Islet of Langerhans (tissue), 1 donor: Measurements from ENCODE around the gene TUBB8.
"Not testable (repeated sequence)": the region's sequence is repeated elsewhere in the genome, so short reads cannot be mapped to it uniquely, and the experiment has no call there.

Experiments used
- FAIRE-seq: peaks from one replicate; lab custom pipeline; 2011; peaks lifted over from hg19 to GRCh38; lab: Jason Lieb, UNC

Gene TUBB8

DNA sequence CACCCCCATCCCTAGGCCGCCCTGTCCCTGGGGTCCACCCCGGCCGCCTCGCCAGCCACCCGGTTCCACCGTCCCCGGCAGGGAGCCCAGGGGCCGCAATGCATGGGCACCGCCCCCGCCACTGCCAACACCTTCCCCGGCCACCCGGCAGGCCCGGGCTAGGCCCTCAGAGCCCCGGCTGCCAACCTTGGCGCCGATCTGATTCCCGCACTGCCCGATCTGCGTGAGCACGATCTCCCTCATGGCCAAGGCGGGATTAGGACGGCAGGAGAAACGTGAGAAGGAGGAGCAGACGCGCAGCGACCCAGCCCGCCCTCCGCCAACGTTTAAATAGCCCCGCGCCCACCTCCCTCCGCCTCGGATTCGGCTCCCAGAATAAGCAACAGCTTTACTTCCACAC lies at the start of gene TUBB8:
TSS of gene TUBB8 (minus strand) at position 301 of the 400 bp plus-strand sequence. CDS start at position 243, 58 bp downstream.
- FAIRE-seq, result no peak

DNA sequence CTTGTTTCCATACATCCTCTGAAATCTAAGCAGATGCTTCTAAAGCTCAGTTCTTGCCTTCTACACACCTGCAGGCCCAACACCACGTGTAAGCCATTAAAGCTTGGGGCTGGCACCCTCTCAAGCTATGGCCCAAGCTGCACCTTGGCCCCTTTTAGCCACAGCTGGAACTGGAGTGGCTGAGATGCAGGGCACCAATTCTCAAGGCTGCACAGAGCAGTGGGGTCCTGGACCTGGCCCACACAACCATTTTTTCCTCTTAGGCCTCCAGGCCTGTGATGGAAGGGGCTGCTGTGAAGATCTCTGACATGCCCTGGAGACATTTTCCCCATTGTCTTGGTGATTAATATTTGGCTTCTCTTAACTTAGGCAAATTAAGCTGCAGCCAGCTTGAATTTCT lies 47.4 kb upstream of the TUBB8 start:
- FAIRE-seq, result no peak

- no peak for FAIRE-seq
Measured at GRCh38 chr10:95356-96115, 46.4 kb upstream of the TUBB8 start.

DNA sequence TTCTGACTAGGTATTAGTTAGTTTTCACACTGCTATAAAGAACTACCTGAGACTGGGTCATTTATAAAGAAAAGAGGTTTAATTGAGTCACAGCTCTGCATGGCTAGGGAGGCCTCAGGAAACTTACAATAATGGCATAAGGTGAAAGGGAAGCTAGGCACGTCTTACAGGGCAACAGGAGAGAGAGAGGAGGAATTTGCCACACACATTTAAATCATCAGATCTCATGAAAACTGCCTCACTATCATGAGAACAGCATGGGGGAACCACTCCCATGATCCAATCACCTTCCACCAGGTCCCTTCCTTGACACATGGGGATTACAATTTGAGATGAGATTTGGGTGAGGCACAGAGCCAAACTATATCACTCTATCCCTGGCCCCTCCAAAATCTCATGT lies 45.5 kb upstream of the TUBB8 start:
- FAIRE-seq, result no peak

GRCh38 chr10:92846-93245 lies 43.8 kb upstream of the TUBB8 start:
- FAIRE-seq, result no peak

- FAIRE-seq, result no peak
Measured at GRCh38 chr10:92153-92552, 43.1 kb upstream of the TUBB8 start.

- FAIRE-seq, result no peak
Measured at GRCh38 chr10:91313-91712, 42.2 kb upstream of the TUBB8 start.

- FAIRE-seq, result no peak
Measured at GRCh38 chr10:90161-90560, 41.1 kb upstream of the TUBB8 start.

- FAIRE-seq, result no peak
Measured at GRCh38 chr10:89248-89647, 40.2 kb upstream of the TUBB8 start.

- FAIRE-seq, result no peak
Measured at GRCh38 chr10:88253-88652, 39.2 kb upstream of the TUBB8 start.

DNA sequence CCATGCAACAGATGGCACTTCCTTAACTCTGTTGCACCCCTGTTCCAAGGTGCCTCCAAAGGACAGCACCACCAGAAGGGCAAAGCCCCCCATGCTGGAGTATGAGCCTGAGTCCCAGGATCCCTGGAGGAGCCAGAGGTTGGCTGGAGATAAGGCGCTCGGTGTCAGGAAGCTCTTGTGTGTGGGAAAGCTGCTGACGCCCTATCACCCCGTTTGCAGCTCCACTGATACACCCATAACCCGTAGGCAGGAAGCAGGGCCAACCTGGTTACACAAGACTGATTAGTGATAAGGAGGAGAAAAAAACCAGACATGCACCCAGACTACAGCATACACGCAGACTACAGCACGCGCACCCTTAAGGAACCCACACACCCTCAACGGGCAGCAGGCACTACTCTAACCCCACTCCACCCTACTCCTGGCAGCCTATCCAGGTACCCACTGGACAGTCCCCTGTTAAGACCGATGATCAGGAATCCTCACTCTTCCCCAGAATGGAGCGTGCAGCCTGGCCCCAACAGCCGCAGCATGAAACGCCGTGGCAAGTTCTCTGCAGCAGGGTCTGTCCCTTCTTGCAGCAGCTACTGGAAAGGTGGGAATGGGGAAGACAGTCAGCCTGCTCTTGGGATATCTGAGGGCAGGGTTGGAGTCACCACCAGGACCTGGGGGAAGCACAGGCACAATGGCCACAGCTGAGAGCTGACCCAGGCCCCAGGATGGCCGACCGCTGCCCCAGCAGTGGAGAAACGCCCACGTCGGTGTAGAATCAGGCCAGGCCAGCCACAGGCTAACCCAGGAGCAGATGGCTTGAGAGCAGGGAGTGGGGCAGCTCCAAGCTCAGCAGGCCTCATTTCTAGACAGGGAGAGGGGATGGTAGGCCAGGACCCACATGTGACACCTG lies 38.3 kb upstream of the TUBB8 start:
- FAIRE-seq, result no peak

DNA sequence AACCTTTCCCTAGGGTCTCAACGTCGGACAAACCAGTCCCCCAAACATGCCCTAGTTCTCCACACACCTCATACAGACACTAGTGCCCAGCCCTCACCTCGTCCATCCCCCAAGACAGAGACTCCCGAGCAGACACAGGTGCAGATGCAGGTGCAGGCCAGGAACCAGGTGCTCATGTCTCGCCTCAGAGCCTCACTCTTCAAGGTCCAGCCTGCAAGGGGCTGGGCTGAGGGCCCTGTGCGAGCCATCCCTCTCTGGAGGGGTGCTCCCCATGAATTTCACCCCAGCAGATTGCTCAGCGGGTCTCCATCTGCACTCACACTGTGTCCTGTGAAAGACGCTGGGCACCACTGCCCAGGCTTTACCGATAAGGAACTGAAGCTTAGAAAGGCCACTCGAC lies 36.9 kb upstream of the TUBB8 start:
- no peak for FAIRE-seq

- no peak for FAIRE-seq
Measured at GRCh38 chr10:85044-85443, 35.9 kb upstream of the TUBB8 start.

GRCh38 chr10:83930-84530 lies 34.9 kb upstream of the TUBB8 start:
- FAIRE-seq, result no peak

GRCh38 chr10:80477-81105 lies 31.5 kb upstream of the TUBB8 start:
- FAIRE-seq, result no peak

DNA sequence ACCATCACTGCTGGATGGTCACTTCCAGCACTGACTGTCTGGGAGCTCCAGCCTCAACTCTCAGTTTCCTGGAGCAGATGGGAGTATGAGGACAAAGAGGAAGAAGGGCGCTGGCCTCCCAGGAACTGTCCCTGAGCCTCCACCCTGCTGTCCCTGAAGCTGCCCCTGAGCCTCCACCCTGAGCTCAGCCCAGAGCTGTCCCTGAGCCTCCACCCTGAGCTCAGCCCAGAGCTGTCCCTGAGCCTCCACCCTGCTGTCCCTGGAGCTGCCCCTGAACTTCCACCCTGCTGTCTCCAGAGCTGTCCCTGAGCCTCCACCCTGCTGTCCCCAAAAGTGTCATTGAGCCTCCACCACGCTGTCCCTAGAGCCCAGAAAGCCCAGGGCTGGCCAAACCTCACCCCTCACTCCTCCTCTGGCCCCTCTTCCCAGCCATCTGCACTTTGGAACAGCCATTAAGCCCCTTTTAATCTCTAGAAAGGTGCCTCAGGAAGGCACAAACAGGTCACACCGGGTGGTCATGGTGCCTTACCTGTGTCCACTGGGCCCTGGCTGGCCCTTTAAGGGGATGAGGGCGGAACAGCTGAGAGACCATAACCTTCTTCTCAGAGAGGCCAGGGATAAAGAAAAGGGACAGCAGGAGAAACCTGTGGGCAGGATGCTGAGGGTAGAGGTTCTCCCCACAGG lies 30.6 kb upstream of the TUBB8 start:
- no peak for FAIRE-seq

GRCh38 chr10:78556-78955 lies 29.5 kb upstream of the TUBB8 start:
- FAIRE-seq, result no peak

- FAIRE-seq, result not testable (repeated sequence)
Measured at GRCh38 chr10:74266-74621, 25.1 kb upstream of the TUBB8 start.

GRCh38 chr10:73543-74265 lies 24.6 kb upstream of the TUBB8 start:
- FAIRE-seq, result not testable (repeated sequence)

GRCh38 chr10:68156-68555 lies 19.1 kb upstream of the TUBB8 start:
- FAIRE-seq, result not testable (repeated sequence)

DNA sequence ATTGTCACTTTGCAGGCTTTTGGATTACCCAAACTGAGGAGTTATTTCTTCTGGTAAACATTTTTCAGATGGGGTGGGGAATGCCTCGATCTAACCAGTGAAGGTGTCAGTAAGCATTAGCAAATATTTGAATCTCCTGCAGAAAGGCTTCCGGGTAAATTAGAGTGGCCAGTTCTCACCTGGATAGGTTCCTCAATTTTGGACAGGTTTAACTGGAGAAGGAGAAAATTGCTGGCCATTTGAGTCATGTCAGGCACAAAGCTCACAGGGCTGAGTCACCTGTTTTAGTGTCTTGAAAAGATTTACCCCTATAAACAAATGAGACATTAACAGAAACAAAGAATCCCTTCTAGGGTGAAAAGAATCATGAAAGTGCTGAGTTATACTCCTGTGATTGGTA lies 830 bp upstream of the TUBB8 start:
- not testable (repeated sequence) for FAIRE-seq
